DMS 273 (cell line): ENCODE results near the gene RASGRP2.

ENCODE experiments used
- DNase-seq: peaks from one replicate; lab custom pipeline; 2025; ENCODE audit not compliant: unreplicated experiment; lab: John Stamatoyannopoulos, UW

RASGRP2 gene

DNA sequence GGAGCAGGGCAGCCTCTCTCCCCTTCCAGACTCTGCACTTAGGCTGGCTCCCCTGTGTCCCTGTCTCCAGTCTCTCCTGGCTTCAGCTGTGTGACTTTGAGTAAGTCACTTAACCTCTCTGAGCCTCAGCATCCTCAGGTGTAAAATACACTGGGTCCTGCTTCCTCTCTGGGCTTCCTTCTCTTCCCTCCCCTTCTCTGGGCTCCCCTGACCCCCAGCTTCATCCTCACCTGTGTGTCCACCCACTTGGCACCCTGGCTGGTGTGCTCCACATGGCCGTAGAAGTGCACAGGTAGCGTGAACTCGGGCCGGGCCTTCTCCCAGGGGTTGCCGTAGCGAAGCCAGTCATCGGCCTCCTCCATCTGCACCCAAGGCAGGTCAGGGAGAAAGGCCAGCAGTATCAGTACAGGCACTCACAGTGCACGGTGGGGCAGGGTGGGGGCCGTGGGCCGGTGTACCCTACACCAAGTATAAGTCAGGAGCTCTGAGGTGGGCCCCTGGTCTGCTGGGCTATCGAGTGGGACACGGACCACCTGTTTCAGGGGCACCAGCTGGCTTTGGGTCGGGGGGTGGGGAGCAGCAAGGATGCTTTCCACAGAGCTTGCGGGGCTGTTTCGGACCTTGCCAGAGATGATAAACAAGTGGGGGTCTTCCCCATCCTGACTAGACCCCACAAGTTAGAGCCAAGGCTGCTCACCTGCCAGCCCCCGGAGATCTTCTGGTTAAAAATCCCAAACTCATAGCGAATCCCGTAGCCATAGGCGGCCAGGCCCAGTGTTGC is 13.8 kb upstream of the RASGRP2 start:
- no peak for DNase-seq

DNA sequence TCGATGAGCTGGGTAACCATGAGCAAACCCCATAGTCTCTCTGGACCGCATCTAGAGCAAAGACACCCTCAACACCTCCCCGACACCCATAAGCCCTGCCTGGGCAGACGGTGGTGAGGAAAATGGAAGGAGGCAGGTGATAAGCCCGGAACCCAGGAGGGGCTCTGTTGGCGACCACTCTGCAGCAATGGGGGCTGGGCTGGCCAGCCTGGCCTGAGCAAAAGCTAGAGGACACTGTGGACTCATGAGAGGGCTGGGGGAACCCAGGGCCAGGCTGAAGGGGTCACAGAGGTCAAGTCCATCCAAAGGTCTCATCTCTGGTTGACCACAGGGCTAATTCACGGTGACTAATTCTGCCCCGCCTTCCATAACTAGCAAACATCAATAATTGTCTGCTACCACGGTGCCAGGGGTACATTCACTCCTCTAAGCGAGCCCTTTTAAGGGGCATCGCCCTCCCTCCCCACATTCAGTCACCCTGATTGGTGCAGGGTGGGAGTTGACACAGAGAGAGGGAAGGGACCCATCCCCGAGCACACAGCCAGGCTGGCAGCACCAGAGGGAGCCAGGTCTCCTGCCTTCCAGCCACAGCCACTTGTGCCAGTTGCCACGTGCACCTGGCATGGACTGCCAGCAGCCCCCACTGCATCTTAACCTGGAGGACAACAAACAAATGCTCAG is 11.9 kb upstream of the RASGRP2 start:
- DNase-seq, result no peak

DNA sequence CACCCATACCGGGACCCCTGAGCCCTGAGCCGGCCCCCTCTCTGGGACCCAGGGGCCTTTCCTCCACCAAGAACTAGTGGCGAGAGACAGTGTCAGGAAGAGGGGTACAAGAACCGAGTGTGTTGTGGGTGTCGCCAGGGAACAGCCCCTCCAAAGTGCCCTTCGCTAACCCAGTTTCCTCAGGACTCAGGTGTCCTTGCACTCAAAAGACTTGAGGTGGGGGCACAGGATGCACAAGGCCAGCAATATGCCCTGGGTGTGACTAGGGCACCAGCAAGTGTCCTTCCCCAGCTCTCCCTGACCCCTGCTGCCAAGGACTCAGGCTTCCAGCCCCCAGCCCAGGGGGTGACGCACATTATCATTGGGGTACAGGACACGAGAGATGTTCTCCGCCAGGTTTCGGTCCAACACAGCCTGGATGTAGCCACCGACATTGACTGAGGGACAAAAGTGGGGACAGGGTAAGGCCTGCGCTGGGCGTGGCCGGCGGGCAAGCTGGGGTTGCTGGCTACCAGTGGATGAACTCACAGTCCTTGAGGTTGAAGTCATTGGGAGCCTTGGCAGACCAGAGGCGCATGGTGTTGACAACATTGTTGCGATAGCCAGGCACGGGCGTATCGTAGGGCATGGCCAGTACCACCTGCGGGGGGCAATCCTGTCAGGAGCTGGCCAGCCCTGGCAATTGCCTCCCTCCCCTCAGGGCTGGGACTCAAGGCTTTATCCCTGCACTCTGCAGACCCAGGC is 11.1 kb upstream of the RASGRP2 start:
- no peak for DNase-seq

DNA sequence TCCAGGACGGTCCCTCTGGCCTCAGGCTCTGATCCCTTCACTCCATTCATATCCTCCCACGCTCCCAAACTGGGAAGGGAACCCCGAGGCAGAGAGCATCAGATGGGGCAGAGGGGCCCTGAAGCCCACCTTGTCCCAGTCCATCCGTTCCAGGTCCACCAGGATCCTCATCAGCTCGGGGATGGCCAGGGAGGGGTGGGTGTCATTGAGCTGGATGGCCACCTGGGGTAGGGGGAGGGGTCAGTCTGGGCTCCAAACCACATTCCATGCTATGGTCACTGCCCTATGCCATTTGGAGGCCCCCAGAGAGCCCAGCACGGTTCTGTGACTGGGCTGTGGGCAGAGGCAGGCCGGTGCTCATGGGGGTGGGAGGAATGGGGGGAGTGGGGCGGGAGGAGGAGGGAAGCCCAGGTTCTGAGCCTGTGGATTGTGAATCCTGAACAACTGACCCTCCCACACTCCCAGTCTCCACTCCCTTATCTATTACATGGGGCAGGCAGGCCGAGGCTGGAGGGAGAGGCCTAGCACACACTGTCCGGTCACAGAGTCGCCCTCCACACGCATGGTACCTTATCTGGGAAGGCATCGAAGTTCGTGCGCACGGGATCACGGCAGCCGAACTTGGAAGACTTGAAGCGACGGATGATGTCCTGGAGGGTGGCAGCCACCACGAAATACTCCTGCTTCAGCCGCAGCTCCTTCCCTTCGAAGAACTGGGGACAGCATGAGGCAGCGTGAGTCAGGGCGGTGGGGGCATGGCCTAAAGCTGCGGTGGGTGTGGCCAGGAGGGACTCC is 10.4 kb upstream of the RASGRP2 start:
- DNase-seq, result no peak

DNA sequence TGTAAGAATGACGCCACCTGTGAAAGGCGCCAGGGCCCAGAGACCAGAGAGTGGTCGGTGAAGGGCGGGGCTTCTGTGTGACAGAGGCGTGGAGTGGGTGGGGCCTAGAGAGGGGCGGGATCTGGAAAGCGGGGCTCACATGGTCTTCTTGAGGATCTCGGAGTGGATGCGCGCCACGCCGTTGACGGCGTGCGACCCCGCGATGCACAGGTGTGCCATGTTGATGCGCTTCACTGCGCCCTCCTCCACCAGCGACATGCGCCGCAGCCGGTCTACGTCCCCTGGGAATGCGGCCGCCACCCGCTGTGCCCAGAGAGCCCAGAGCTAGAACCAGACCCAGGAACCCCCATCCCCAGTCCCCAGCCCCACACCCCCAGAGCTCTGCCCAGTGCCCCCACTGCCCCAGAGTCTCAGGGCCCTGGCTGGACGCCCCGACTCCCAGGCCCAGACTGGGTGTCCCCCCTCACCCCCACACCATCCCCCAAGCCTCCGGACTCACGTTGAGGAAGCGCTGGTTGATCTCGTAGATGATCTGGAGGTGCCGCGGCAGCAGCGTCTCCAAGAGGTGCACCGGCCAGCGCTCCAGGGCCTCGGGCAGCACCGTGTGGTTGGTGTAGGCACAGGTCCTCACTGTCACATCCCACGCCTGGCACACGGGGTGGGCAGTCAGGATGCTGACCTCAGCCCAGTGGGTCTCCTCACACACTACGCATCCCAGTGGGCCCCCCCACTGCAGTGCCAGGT is 9.6 kb upstream of the RASGRP2 start:
- no peak for DNase-seq

DNA sequence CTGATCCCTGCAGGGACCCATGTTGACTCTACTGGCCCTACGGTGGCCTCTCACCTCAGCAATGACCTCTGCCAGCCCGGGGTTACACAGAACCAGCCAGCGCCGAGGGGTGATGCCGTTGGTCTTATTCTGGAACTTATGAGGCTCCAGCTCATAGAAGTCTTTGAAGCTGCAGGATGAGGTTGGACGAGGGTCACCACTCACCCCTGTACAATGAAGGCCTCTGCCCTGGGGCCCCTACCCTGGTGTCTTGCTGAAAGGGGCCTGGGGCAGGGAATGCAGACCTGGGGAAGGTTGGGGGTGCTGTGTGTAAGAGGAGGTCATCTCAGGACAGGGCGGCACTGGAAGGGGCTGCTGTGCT is 9.1 kb upstream of the RASGRP2 start:
- no peak for DNase-seq

DNA sequence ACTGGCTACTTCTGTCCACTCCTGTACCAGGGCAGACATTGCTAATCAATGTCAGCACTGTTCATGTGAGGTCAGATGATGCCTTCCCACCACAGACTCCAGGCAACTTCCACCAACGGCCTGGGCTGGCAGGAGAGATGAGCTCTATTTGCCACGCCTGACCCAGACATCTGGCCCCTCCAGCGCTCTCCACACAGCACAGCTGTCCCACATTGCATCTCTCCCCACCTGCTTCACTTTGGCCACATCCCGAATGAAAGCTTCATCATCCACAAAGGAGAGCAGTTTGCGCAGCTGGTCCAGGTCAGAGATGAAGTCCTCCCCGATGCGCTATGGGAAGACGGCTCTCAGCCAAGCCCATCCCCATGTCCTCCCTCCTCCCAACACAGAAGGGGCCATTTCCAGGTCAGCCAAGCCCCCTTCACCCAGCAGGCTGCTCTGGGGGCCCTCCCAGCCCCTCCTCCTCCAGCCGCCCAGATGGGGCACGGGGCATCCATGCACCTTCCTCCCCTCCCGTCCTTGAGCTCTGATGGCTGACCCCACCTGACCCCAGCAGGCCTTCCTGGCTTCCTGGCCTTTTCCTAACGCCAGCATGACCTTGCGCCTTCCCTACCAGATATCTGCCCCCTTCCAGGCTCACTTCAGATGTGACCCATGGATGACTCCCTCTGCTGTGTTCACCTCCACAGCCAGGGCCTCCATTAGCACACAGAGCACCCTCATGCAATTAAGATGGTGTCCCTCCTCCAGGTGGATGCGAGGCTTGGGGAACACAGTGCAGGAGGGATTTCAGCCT is 8.4 kb upstream of the RASGRP2 start:
- peak; percentile 67 for DNase-seq

DNA sequence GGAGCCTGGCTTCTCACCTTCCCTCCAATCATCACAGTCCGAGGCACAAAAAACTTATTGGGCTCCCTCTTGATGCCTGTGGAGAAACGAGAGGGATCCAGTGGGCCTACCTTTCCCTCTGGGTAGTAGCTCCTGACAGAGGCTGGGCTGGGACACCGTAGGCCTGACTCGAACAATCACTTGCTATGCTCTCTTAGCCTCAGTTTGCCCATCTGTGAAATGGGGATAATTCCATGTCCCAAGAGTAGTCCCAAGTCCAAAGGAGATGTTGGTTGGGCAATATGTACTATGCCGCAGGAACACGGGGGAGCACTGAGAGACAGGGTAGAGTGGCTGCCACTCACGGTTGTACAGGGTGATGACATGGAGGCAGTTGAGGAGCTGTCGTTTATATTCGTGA is 7.6 kb upstream of the RASGRP2 start:
- no peak for DNase-seq

DNA sequence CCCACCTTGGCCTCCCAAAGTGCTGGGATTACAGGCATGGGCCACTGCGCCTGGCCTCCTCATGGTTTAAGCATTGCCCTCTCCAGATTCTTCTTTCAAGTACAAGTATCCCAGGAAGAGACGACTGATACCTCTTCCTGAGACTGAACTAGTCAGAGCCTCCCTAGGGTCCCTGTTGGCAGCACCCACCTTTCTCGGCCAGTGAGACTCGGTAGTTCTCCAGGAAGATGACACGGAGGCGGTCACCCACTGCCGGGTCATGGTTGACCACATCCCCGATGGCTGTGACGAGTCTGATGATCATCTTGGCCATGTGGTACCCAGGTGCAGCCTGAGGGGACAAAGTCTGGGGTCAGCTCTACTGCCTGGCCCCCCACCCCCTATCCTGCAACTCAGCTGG is 7.2 kb upstream of the RASGRP2 start:
- DNase-seq, result no peak

DNA sequence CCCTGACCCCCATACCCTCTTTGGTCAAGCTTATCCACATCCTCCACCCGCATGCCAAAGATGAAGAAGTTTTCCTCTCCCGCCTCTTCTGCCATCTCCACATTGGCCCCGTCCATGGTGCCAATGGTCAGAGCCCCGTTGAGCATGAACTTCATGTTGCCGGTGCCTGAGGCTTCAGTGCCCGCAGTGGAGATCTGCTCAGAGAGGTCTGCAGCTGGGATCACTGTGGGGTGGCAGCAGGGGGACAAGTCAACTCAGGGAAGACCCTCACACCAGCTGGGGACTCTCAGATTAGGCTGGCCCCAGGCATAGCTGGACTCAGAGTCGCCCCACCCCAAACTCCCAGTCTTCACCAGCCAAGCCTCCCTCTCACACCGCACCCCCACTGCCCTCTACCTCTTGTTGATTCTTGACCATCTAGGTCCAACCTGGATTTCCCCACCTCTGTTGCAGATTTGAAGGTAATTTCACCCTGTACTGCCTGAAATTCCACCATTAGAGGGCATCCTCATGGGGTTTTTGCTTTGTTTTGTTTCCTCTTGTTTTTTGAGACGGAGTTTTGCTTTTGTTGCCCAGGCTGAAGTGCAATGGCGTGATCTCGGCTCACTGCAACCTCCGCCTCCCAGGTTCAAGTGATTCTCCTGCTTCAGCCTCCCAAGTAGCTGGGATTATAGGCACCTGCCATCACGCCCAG is 6.6 kb upstream of the RASGRP2 start:
- DNase-seq, result no peak

DNA sequence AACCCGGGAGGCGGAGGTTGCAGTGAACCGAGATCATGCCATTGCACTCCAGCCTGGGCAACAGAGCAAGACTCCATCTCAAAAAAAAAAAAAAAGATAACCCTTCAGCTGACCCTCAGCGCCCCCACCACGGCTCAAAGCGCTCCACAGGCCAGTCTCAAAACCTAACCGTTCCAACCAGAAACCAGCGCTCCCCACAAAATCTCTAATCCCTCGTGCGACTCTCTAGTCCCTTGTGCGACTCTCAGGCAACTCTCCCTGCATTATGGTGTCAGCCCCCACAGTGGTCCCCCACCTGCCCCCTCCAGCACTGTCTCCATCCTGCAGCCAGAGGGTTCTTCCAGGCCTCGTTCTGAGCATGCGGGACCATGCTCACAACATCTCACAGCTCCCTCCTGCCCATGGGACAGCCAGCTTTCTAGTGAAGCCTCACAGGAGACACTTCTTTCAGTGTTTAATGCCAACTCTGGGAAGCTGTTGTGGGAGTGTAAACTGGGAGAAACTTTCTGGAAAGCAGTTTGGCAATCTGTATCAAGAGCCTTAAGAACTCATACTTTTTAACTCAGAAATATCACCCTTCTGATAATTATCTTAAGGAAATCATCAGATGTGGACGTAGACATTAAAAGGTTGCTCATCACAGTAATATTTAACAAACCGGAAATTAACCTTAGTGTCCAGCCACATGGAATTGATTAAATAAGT is 4.2 kb upstream of the RASGRP2 start:
- DNase-seq, result no peak

DNA sequence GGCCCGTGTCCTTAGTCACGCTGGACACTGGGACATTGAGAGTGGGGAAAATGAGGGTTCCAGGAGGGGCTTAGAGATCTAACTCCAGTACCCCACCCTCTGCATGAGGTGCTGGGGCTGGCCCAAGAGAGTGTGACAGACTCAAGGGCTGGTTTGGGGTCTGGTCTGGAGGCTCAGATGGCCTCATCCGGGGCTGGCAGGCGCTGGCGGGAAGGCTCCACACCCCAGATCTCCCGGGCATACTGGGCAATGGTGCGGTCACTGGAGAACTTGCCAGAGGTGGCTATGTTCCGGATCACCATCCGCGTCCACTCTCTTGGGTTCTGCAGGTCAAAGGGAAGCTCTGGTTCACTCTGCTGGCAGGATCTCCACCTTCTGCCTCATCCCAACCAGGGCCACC is 2.5 kb upstream of the RASGRP2 start:
- DNase-seq, result no peak

DNA sequence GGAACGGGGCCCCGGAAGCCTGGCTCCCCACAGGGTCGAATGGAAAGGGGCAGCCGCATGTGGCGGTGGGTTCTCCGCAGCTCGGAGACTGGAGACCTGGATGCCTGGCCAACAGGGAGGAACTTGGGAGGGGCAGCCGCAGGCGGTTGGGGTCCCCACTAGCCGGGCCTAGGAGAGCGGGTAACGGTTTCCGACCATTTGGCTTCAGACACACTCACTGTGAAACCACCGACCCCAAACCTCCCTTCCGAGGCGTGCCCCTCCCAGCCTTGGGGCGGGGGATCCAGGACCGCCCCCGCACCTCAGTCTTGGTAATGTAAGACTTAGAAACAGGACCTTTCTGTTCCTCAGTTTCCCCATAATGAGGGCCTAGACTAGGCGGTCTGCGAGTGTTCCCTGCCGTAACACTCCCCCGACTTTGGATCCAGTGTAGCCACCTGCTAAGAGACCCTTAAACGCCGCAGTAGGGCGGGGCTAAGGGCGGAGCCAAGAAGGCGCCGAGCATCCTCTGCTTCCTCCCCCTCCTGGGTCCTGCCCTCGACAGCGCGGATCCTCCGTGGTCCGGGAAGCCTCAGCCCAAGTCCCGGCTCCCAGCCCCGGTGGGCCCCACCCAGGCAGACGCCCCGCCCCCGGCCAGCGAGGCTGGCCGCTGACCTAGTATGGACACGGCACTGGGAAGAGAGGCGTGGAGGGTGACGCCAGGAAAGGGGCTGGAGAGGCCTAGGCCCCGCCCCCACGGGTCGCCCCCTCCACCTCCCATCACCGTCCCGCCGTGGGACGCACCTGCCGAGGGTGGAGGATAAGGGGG is 1.8 kb upstream of the RASGRP2 start:
- DNase-seq, result peak; percentile 41

DNA sequence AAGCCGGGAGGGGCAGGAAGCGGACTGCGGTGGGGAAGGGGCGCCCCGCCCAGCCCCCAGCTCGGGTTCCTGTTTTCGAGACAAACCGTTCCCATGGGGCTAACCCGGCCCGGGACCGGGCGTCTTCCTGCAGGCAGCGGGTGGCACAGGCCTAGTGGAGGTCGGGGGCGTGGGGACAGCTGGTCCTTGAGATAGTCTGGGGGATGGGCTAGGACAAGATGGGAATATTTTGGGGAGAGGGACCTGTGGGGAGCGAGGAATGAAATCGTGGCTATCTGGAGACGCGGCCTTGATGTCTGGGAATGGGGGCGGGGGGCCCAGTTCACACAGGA is 1.2 kb upstream of the RASGRP2 start:
- DNase-seq, result no peak

DNA sequence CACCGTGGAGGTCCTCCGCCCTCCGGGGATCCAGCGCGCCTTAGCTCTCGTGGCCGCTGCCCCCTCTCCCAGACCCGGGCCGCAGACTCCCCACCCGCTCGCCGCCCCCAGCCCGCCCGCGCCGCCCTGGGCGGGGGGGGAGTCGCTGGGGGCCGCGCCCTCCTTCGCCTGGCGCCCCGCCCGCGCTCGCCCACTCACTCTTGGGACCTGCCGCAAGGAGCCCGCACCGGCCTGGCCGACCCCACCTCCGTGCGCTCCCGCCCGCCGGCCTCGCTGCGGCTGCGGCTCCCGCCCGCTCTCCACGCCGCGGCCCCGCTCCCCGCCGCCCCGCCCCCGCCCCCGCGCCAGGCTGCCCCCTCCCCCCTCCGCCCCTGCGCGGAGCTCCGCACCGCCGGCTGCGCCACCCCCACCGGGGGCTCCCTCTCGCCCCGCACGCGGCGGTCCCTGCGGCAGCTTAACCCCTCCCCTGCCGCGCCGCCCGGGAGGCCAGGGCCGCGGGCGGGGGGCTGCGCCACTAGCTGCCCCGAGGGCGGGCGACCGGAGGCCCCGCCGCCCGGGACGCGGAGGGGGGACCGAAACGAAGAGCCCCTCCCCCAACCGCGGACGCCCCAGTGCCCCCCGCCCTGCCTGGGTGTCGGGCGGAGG is 724 bp upstream of the RASGRP2 start:
- no peak for DNase-seq

DNA sequence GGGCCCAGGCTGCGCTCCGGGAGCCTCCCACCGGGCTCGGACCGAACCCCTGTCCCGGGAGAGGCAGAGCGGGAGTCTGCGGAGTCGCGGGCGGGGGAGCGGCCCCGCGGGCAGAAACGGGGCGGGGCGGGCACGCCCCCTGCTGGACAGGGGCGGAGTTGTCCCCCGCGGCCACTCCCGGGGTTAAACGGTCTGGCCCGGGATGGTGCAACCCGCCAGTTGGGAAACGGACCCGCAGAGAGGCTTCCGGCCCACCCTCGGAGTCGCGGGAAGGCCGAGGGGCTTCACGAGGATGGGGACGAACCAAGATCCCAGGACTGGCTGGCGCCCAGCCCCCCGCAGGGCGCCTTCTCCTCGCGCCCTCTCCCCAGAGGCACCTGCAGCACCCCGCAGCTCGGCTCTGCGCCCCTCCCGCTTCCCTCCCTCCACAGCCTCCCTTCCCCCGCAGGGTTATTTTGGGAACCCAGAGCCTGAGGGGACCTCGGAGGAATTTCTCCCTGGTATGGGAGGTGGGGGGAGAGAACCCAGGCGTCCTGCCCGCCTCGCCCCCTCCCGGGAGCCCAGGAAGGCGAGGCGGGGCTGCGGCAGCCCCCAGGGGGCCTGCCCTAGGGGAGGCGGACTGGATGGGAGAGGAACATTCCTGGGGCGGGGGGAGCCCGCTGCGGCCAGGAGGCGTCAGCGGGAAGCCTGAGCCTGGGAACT is 902 bp downstream of the RASGRP2 start:
- DNase-seq, result peak; percentile 70
